Cardiac muscle cell (in vitro differentiated cells and primary cell): ENCODE measurements around the gene CENPP. TPM values are rescaled to one million over a fixed set of nuclear protein-coding genes. Genes with fewer than 3 reads are reported as not detected.

ENCODE experiments used
- DNase-seq, 2 donors: peaks; one replicate each; pipeline versions ENCODE4 v3.0.0 to v3.0.0-alpha.2; 2010 to 2017; ENCODE audit warnings: low read depth in 1 of 2, low spot score in 1 of 2
- H3K27ac ChIP-seq: fragments of 200-600 bp; sonication (generic); 2 replicates; pipeline ENCODE4 v1.5.1; 2016
- H3K27me3 ChIP-seq: fragments of 200-600 bp; sonication (generic); 2 replicates; pipeline ENCODE4 v1.6.0; 2016; ENCODE audit warnings: control low read depth
- H3K36me3 ChIP-seq: fragments of 200-600 bp; sonication (generic); 2 replicates; pipeline ENCODE4 v1.5.1; 2016; ENCODE audit warnings: control low read depth
- H3K4me1 ChIP-seq: fragments of 200-600 bp; sonication (generic); 2 replicates; pipeline ENCODE4 v1.8.1; 2017; ENCODE audit warnings: low read depth, mild to moderate bottlenecking, mixed run types
- H3K4me3 ChIP-seq: fragments of 200-600 bp; sonication (generic); 2 replicates; pipeline ENCODE4 v1.5.1; 2016; ENCODE audit warnings: mild to moderate bottlenecking
- H3K9me3 ChIP-seq: fragments of 200-600 bp; sonication (generic); 2 replicates; pipeline ENCODE4 v1.5.1; 2017; ENCODE audit warnings: low read depth, mild to moderate bottlenecking, control low read depth
- CTCF ChIP-seq: IDR thresholded peaks from 2 replicates; pipeline ENCODE4 v1.5.1; 2012; ENCODE audit warnings: low read depth, mild to moderate bottlenecking, low read length
- polyA plus RNA-seq: library from polyadenylated mRNA; unstranded; fragments of >200 nt; fragmentation: Nextera tagmentation; extraction: Ambion mirVana; gene quantifications from 2 replicates; pipeline ENCODE4 v1.2.1, GENCODE V29; 2016
- total RNA-seq: library from RNA; depleted of rRNA; stranded (reverse); fragments of >200 nt; gene quantifications from 2 replicates; pipeline ENCODE4 v1.2.3, GENCODE V29; 2016

CENPP gene
- total and polyA plus RNA-seq, 2 experiments from 2014 or later, result 1.6 to 5.0 TPM

- DNase-seq, result no peak
- Histone ChIP-seq H3K4me3 (no peak overlapping the region), H3K27me3 (no peaks in the 10 kb centered on the region), H3K36me3 (peaks cover 23% of the 10 kb centered on the region), H3K9me3 (no peaks in the 10 kb centered on the region), H3K4me1 (no peaks in the 10 kb centered on the region), H3K27ac (no peak overlapping the region)
- no peak for TF ChIP-seq CTCF
Measured at GRCh38 chr9:92641092-92641809, 315.5 kb downstream of the CENPP start.

- Histone ChIP-seq H3K4me1 (no peaks in the 10 kb centered on the region), H3K4me3 (no peak overlapping the region), H3K36me3 (peaks cover 24% of the 10 kb centered on the region), H3K27ac (no peak overlapping the region), H3K27me3 (no peaks in the 10 kb centered on the region), H3K9me3 (no peaks in the 10 kb centered on the region)
- no peak for TF ChIP-seq CTCF
- DNase-seq, result no peak
Measured at GRCh38 chr9:92642041-92642451, 316.3 kb downstream of the CENPP start.

GRCh38 chr9:92642564-92642963, 316.8 kb downstream of the CENPP start:
- Histone ChIP-seq H3K9me3 (no peaks in the 10 kb centered on the region), H3K27me3 (no peaks in the 10 kb centered on the region), H3K4me3 (no peak overlapping the region), H3K4me1 (no peaks in the 10 kb centered on the region), H3K27ac (no peak overlapping the region), H3K36me3 (peaks cover 24% of the 10 kb centered on the region)
- no peak for DNase-seq
- no peak for TF ChIP-seq CTCF

GRCh38 chr9:92644278-92644677, 318.5 kb downstream of the CENPP start:
- H3K36me3 ChIP-seq, result peaks cover 24% of the 10 kb centered on the region

GRCh38 chr9:92645041-92645440, 319.3 kb downstream of the CENPP start:
- Histone ChIP-seq H3K27me3 (no peaks in the 10 kb centered on the region), H3K27ac (no peak overlapping the region), H3K9me3 (no peaks in the 10 kb centered on the region), H3K4me1 (no peaks in the 10 kb centered on the region), H3K36me3 (peaks cover 24% of the 10 kb centered on the region), H3K4me3 (no peak overlapping the region)
- no peak for DNase-seq
- TF ChIP-seq CTCF, result no peak

More at GRCh38 chr9:92644278-92644677, 318.5 kb downstream of the CENPP start:
- H3K9me3 ChIP-seq, result no peaks in the 10 kb centered on the region
- no peak overlapping the region for H3K27ac ChIP-seq
- no peak overlapping the region for H3K4me3 ChIP-seq
- no peak for DNase-seq
- H3K27me3 ChIP-seq, result no peaks in the 10 kb centered on the region
- no peaks in the 10 kb centered on the region for H3K4me1 ChIP-seq
- no peak for TF ChIP-seq CTCF
